ENCODE data around the gene METTL16.

DNA sequence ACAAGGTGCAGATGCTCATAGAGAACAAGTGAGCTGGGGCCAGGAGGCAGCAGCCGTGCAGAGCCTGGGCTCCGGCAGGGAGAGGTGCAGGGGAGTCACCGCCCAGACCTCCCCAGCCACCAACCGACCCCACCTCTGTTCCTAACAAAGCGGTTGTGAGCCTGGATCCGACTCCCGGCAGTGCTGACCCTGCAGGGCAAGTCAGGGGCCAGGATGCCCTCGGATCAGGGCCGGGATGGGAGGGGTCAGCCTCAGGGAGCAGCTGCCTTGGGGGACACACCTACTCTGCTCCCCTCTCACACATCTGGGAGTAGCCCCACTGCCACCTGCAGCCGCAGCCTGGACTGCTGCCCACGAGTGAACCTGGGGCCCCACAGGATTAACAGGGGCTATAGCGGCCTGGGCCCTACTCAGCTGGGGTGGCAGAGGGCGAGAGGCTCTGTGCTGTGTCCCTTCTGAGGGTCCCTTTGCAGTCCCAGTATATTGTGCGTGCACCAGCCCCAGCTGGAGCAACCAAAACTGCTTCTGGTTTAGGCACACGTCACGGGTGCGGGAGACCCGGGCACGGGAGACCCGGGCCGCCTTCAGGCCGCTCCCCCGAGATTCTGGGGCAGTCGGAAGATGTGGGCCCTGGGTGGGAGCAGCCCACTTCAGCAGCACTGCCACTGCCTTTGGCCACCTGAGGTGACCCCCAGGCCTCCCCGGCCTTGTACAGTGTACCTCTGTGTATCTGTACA is 132.0 kb downstream of the METTL16 start:
- TF ChIP-seq, protein P1, sequence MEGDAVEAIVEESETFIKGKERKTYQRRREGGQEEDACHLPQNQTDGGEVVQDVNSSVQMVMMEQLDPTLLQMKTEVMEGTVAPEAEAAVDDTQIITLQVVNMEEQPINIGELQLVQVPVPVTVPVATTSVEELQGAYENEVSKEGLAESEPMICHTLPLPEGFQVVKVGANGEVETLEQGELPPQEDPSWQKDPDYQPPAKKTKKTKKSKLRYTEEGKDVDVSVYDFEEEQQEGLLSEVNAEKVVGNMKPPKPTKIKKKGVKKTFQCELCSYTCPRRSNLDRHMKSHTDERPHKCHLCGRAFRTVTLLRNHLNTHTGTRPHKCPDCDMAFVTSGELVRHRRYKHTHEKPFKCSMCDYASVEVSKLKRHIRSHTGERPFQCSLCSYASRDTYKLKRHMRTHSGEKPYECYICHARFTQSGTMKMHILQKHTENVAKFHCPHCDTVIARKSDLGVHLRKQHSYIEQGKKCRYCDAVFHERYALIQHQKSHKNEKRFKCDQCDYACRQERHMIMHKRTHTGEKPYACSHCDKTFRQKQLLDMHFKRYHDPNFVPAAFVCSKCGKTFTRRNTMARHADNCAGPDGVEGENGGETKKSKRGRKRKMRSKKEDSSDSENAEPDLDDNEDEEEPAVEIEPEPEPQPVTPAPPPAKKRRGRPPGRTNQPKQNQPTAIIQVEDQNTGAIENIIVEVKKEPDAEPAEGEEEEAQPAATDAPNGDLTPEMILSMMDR (optimal IDR thresholded peaks at IDR 0.05 in 1 of 3, IDR thresholded peaks at IDR 0.05 in 1 of 3, conservative IDR thresholded peaks at IDR 0.05 in 1 of 3; ENCODE audit: extremely low read depth in 1 of 3, insufficient read depth in 2 of 3, low read length in 3 of 3) = no peak
- no peak for TF ChIP-seq EZH2 (IDR thresholded peaks at IDR 0.05; ENCODE audit: low read length)
